SK-N-SH treated with all-trans-retinoic acid at 6 μM for 48 hours (cell line): ENCODE data around the gene HSPB7.

Experiments
- ARNTL ChIP-seq: fragments of 450-650 bp; formaldehyde crosslinking; IDR thresholded peaks from 2 replicates; pipeline ENCODE4 v1.5.0; 2020; ENCODE audit warnings: low read depth, mild to moderate bottlenecking, moderate library complexity, borderline replicate concordance
- CSDC2 ChIP-seq: fragments of 250-450 bp; sonication (Bioruptor Pico); IDR thresholded peaks from 2 replicates; pipeline ENCODE4 v1.5.0; 2020; ENCODE audit warnings: mild to moderate bottlenecking, moderate library complexity
- ESRRG ChIP-seq: fragments of 250-450 bp; sonication (Bioruptor Pico); IDR thresholded peaks from 2 replicates; pipeline ENCODE4 v1.6.1; 2021; ENCODE audit warnings: mild to moderate bottlenecking
- ISL1 ChIP-seq: fragments of 250-450 bp; sonication (Bioruptor Pico); IDR thresholded peaks from 2 replicates; pipeline ENCODE4 v2.1.2; 2022; ENCODE audit warnings: mild to moderate bottlenecking, moderate library complexity
- OSR1 ChIP-seq: fragments of 250-450 bp; sonication (Bioruptor Pico); IDR thresholded peaks from 2 replicates; pipeline ENCODE4 v1.8.0; 2022; ENCODE audit warnings: moderate library complexity, mild to moderate bottlenecking, inconsistent platforms
- PATZ1 ChIP-seq: fragments of 250-450 bp; sonication (Bioruptor Pico); IDR thresholded peaks from 2 replicates; pipeline ENCODE4 v1.8.0; 2020; ENCODE audit warnings: mild to moderate bottlenecking, moderate library complexity, borderline replicate concordance
- RARB ChIP-seq: fragments of 250-450 bp; sonication (Bioruptor Pico); IDR thresholded peaks from 2 replicates; pipeline ENCODE4 v1.8.0; 2021; ENCODE audit warnings: mild to moderate bottlenecking, moderate library complexity
- TCF4 ChIP-seq: fragments of 250-450 bp; sonication (Bioruptor Pico); IDR thresholded peaks from 2 replicates; pipeline ENCODE4 v1.8.0; 2021; ENCODE audit warnings: mild to moderate bottlenecking, moderate library complexity, borderline replicate concordance
- ZFP3 ChIP-seq: fragments of 250-450 bp; sonication (Bioruptor Pico); IDR thresholded peaks from 2 replicates; pipeline ENCODE4 v1.5.0; 2020; ENCODE audit warnings: mild to moderate bottlenecking, moderate library complexity
- ZFP30 ChIP-seq: fragments of 450-650 bp; formaldehyde crosslinking; IDR thresholded peaks from 2 replicates; pipeline ENCODE4 v1.5.0; 2022; ENCODE audit warnings: mild to moderate bottlenecking, moderate library complexity
- ZNF70 ChIP-seq: fragments of 450-650 bp; formaldehyde crosslinking; IDR thresholded peaks from 2 replicates; pipeline ENCODE4 v1.5.0; 2020; ENCODE audit warnings: mild to moderate bottlenecking, moderate library complexity
- ZNF8 ChIP-seq: fragments of 450-650 bp; formaldehyde crosslinking; IDR thresholded peaks from 2 replicates; pipeline ENCODE4 v1.5.0; 2020; ENCODE audit warnings: mild to moderate bottlenecking, moderate library complexity
- TF ChIP-seq, protein P1 (sequence below): fragments of 250-450 bp; sonication (Bioruptor Pico); IDR thresholded peaks from 2 replicates; pipeline ENCODE4 v1.5.1; 2020; ENCODE audit warnings: low read depth, mild to moderate bottlenecking, moderate library complexity
- TF ChIP-seq, protein P2 (sequence below): fragments of 250-450 bp; sonication (Bioruptor Pico); IDR thresholded peaks from 2 replicates; pipeline ENCODE4 v1.5.1; 2021; ENCODE audit warnings: mild to moderate bottlenecking, moderate library complexity

DNA sequence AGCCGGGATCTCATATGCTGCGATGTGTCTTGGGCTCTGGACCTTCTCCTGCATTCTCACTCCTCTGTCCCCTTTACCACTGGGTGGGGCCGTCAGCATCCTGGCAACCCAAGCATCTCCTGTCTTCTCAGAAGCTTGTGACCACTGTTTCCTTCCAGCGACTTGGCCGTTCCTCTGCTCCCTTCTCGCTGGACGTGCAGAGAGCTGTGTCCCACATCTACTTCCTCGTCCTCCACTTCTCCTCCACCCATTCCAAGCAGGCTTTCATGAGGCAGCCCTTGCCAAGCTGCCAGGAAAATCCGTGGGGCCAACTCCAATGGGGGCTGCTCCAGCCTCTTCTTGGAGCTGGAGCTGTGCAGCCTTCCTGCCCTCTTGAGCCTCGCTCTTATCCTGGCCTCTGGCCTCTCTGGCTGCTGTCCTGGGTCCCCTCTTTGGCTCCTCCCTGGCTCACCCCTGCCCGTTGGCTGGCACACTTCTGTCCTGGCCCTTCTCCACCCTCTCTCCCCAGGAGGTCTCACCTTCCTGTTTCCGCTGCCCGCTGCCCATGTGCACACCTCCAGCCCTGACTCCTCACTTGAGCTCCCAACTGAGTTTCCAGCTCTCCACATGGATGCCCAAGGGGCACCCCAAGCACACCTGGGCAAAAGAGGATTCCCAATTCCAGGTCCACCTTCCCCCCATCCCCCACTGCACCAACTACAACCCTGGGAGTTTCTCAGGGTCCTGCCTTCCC is 46.9 kb upstream of the HSPB7 start:
- TF ChIP-seq PATZ1 (no peak), ESRRG (CRISPR knock-in tag) (no peak), CSDC2 (no peak), ZNF8 (CRISPR knock-in tag) (no peak), OSR1 (CRISPR knock-in tag) (no peak), RARB (CRISPR knock-in tag) (no peak), ISL1 (CRISPR knock-in tag) (no peak), TCF4 (no peak), ZFP3 (CRISPR knock-in tag) (no peak), ZFP30 (CRISPR knock-in tag) (no peak), ZNF70 (CRISPR knock-in tag) (no peak), ARNTL (no peak)
- TF ChIP-seq, protein P1, sequence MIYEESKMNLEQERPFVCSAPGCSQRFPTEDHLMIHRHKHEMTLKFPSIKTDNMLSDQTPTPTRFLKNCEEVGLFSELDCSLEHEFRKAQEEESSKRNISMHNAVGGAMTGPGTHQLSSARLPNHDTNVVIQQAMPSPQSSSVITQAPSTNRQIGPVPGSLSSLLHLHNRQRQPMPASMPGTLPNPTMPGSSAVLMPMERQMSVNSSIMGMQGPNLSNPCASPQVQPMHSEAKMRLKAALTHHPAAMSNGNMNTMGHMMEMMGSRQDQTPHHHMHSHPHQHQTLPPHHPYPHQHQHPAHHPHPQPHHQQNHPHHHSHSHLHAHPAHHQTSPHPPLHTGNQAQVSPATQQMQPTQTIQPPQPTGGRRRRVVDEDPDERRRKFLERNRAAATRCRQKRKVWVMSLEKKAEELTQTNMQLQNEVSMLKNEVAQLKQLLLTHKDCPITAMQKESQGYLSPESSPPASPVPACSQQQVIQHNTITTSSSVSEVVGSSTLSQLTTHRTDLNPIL: no peak
- TF ChIP-seq, protein P2, sequence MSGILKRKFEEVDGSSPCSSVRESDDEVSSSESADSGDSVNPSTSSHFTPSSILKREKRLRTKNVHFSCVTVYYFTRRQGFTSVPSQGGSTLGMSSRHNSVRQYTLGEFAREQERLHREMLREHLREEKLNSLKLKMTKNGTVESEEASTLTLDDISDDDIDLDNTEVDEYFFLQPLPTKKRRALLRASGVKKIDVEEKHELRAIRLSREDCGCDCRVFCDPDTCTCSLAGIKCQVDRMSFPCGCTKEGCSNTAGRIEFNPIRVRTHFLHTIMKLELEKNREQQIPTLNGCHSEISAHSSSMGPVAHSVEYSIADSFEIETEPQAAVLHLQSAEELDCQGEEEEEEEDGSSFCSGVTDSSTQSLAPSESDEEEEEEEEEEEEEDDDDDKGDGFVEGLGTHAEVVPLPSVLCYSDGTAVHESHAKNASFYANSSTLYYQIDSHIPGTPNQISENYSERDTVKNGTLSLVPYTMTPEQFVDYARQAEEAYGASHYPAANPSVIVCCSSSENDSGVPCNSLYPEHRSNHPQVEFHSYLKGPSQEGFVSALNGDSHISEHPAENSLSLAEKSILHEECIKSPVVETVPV: no peak
